Stimulated activated effector memory CD8-positive, alpha-beta T cell treated with anti-CD3 and anti-CD28 coated beads, Interleukin-12 subunit alpha, Interleukin-12 subunit beta, amount 100 ng/mL, for 72 hours (primary cell): ENCODE data around the gene SIPA1L3.
"Not testable (repeated sequence)": the region's sequence is repeated elsewhere in the genome, so short reads cannot be mapped to it uniquely, and the experiment has no call there.

Source experiments
- ATAC-seq: fragments of 150-1000 bp; cut with Tn5 transposase; 2 replicates; pipeline ENCODE4 v1.10.0; 2021
- DNase-seq, 2 donors: peaks; one replicate each; pipeline ENCODE4 v3.0.0; 2021 to 2022; ENCODE audit warnings: low spot score in 2 of 2
- H3K27ac Mint-ChIP-seq: one replicate; pipeline ENCODE4 v1.8.0; 2022; ENCODE audit warnings: mild to moderate bottlenecking, mixed read lengths
- H3K36me3 Mint-ChIP-seq: one replicate; pipeline ENCODE4 v1.8.0; 2022; ENCODE audit warnings: mild to moderate bottlenecking, mixed read lengths
- H3K4me1 Mint-ChIP-seq: one replicate; pipeline ENCODE4 v1.8.0; 2022; ENCODE audit warnings: mixed read lengths
- H3K4me3 Mint-ChIP-seq: one replicate; pipeline ENCODE4 v1.8.0; 2022; ENCODE audit warnings: mild to moderate bottlenecking, mixed read lengths
- H3K9me3 Mint-ChIP-seq: one replicate; pipeline ENCODE4 v1.8.0; 2022; ENCODE audit warnings: mixed read lengths

The SIPA1L3 gene

GRCh38 chr19:38224014-38224862 lies 317.2 kb downstream of the SIPA1L3 start, which contains the start of gene DPF1:
Gene DPF1 (minus strand): TSS chr19:38224222. CDS start chr19:38224142, 80 bp downstream.
- no peaks in the 10 kb centered on the region for H3K9me3 Mint-ChIP-seq
- peak; percentile 79 for ATAC-seq
- DNase-seq: peak; percentile 31 to 69

GRCh38 chr19:38224863-38225218 lies 317.8 kb downstream of the SIPA1L3 start:
- not testable (repeated sequence) for ATAC-seq, H3K36me3 Mint-ChIP-seq, H3K27ac Mint-ChIP-seq, DNase-seq, H3K9me3 Mint-ChIP-seq
- Mint-ChIP-seq H3K4me1 (peaks cover 30% of the 10 kb centered on the region), H3K4me3 (peak overlapping the region; percentile 64)

More at GRCh38 chr19:38224014-38224862, 317.2 kb downstream of the SIPA1L3 start, which contains the start of gene DPF1:
- H3K4me1 Mint-ChIP-seq: peaks cover 30% of the 10 kb centered on the region
- peak within 1 kb of the TSS; percentile 64 for H3K4me3 Mint-ChIP-seq
- H3K27ac Mint-ChIP-seq: no peak within 1 kb of the TSS
- no peaks in the 10 kb centered on the region for H3K36me3 Mint-ChIP-seq

GRCh38 chr19:38227287-38228004 lies 320.4 kb downstream of the SIPA1L3 start:
- peak overlapping the region; percentile 63 for H3K4me3 Mint-ChIP-seq

GRCh38 chr19:38228005-38228377 lies 321.0 kb downstream of the SIPA1L3 start:
- DNase-seq (no peak), ATAC-seq (no peak)
- Mint-ChIP-seq H3K36me3 (no peaks in the 10 kb centered on the region), H3K4me1 (peaks cover 25% of the 10 kb centered on the region), H3K9me3 (no peaks in the 10 kb centered on the region), H3K27ac (no peak overlapping the region), H3K4me3 (peak overlapping the region; percentile 63)

More at GRCh38 chr19:38227287-38228004, 320.4 kb downstream of the SIPA1L3 start:
- no peaks in the 10 kb centered on the region for H3K9me3 Mint-ChIP-seq
- DNase-seq (no peak), ATAC-seq (no peak)
- H3K27ac Mint-ChIP-seq: no peak overlapping the region
- peaks cover 30% of the 10 kb centered on the region for H3K4me1 Mint-ChIP-seq
- H3K36me3 Mint-ChIP-seq: no peaks in the 10 kb centered on the region

GRCh38 chr19:38228491-38229439 lies 321.8 kb downstream of the SIPA1L3 start:
- Mint-ChIP-seq H3K9me3 (no peaks in the 10 kb centered on the region), H3K4me3 (peak overlapping the region; percentile 63), H3K4me1 (peaks cover 18% of the 10 kb centered on the region), H3K27ac (no peak overlapping the region), H3K36me3 (no peaks in the 10 kb centered on the region)
- no peak for ATAC-seq
- no peak for DNase-seq

GRCh38 chr19:38229585-38230073 lies 322.6 kb downstream of the SIPA1L3 start:
- Mint-ChIP-seq H3K4me3 (peak overlapping the region; percentile 34), H3K9me3 (no peaks in the 10 kb centered on the region), H3K36me3 (no peaks in the 10 kb centered on the region), H3K27ac (no peak overlapping the region), H3K4me1 (peaks cover 12% of the 10 kb centered on the region)
- ATAC-seq (peak; percentile 85), DNase-seq (peak in 1 of 2 donors; percentile 71)

GRCh38 chr19:38230506-38231133 lies 323.6 kb downstream of the SIPA1L3 start:
- not testable (repeated sequence) for H3K4me3 Mint-ChIP-seq, H3K27ac Mint-ChIP-seq, ATAC-seq, H3K36me3 Mint-ChIP-seq, DNase-seq, H3K9me3 Mint-ChIP-seq
- peaks cover 11% of the 10 kb centered on the region for H3K4me1 Mint-ChIP-seq

GRCh38 chr19:38231918-38232317 lies 324.9 kb downstream of the SIPA1L3 start:
- Mint-ChIP-seq H3K4me1 (peaks cover 3% of the 10 kb centered on the region), H3K36me3 (no peaks in the 10 kb centered on the region), H3K27ac (no peak overlapping the region), H3K9me3 (no peaks in the 10 kb centered on the region), H3K4me3 (no peak overlapping the region)
- ATAC-seq (no peak), DNase-seq (no peak)

GRCh38 chr19:38233740-38234251 lies 326.8 kb downstream of the SIPA1L3 start:
- no peak overlapping the region for H3K27ac Mint-ChIP-seq
- DNase-seq (peak; percentile 82 to 91), ATAC-seq (peak; percentile 71)
- H3K36me3 Mint-ChIP-seq: no peaks in the 10 kb centered on the region
- no peak overlapping the region for H3K4me3 Mint-ChIP-seq
- no peaks in the 10 kb centered on the region for H3K4me1 Mint-ChIP-seq
- H3K9me3 Mint-ChIP-seq: no peaks in the 10 kb centered on the region

GRCh38 chr19:38234615-38235014 lies 327.6 kb downstream of the SIPA1L3 start:
- H3K27ac Mint-ChIP-seq: no peak overlapping the region

GRCh38 chr19:38239816-38240215 lies 332.8 kb downstream of the SIPA1L3 start:
- ATAC-seq (no peak), DNase-seq (no peak)
- Mint-ChIP-seq H3K4me3 (no peak overlapping the region), H3K27ac (no peak overlapping the region), H3K4me1 (peaks cover 8% of the 10 kb centered on the region), H3K9me3 (no peaks in the 10 kb centered on the region), H3K36me3 (no peaks in the 10 kb centered on the region)

More at GRCh38 chr19:38234615-38235014, 327.6 kb downstream of the SIPA1L3 start:
- Mint-ChIP-seq H3K9me3 (no peaks in the 10 kb centered on the region), H3K36me3 (no peaks in the 10 kb centered on the region), H3K4me1 (no peaks in the 10 kb centered on the region), H3K4me3 (no peak overlapping the region)
- ATAC-seq (no peak), DNase-seq (no peak)

GRCh38 chr19:38243279-38243673 lies 336.3 kb downstream of the SIPA1L3 start:
- peak overlapping the region; percentile 52 for H3K4me3 Mint-ChIP-seq

GRCh38 chr19:38245826-38246498 lies 339.0 kb downstream of the SIPA1L3 start:
- Mint-ChIP-seq H3K9me3 (no peaks in the 10 kb centered on the region), H3K36me3 (no peaks in the 10 kb centered on the region), H3K27ac (no peak overlapping the region), H3K4me3 (no peak overlapping the region), H3K4me1 (peaks cover 8% of the 10 kb centered on the region)
- ATAC-seq (no peak), DNase-seq (no peak)

More at GRCh38 chr19:38243279-38243673, 336.3 kb downstream of the SIPA1L3 start:
- ATAC-seq: no peak
- DNase-seq: no peak
- Mint-ChIP-seq H3K27ac (no peak overlapping the region), H3K36me3 (no peaks in the 10 kb centered on the region), H3K4me1 (peaks cover 8% of the 10 kb centered on the region), H3K9me3 (no peaks in the 10 kb centered on the region)

GRCh38 chr19:38247126-38247525 lies 340.1 kb downstream of the SIPA1L3 start:
- H3K36me3 Mint-ChIP-seq: no peaks in the 10 kb centered on the region
- H3K9me3 Mint-ChIP-seq: no peaks in the 10 kb centered on the region
- H3K4me3 Mint-ChIP-seq: no peak overlapping the region
- DNase-seq (no peak), ATAC-seq (no peak)
- no peak overlapping the region for H3K27ac Mint-ChIP-seq
- peaks cover 8% of the 10 kb centered on the region for H3K4me1 Mint-ChIP-seq
